ENCODE data around the gene VPS54. TPM values are rescaled to one million over a fixed set of nuclear protein-coding genes. Genes with fewer than 3 reads are reported as not detected.
A peak's percentile ranks its signal among the peaks of the same experiment; 100 is the strongest.

Gene VPS54
- 15.3 and 18.2 TPM in 2 replicates for total RNA-seq

DNA sequence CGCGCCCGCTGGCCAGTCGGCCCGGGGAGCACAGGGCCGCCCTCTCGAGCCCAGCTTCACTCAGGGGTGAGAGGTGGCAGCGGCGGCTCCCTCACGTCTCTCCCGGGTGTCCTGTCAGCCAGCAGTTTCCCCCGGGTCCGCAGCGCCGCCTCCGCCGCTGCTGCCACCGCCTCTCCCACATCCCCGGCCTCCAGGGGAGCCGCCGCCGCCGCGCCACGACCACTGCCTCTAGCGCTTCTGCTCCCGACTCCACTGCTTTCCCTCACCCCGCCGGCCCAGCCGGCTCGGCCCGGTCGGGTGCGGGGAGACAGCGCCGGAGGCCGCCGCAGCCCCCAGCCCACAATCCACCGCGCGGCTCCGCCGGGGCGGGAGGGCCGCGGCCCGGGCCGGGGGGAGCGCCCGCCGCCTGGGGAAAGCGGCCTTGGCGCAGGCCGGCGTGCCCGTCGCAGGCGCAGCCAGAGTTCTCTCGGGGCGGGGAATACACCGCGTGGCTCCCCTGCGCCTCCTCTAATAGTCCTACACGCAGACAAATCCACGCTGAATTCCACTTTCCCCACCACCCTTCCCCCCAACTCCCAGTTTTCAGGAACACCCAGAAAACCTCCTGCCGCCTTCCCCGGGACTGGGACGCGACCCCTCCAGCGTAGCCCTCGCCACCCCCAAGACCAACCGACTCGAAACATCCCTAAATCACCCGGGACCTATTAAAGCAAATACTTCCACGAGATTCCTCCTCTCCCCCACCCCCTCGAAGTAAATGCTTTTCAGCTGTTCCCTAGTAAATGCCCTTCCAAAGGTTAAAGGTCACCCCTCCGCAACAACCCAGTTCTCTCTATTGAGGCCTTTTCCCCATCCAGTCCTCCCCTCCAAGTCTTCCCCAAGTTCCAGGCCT is at the start of gene VPS54:
VPS54 (minus strand) TSS at position 346 of the 892 bp plus-strand sequence. CDS start 35,429 bp downstream, outside the sequence.
- DNase-seq (ENCODE audit: low read depth) = no peak
- no peak for TF ChIP-seq CTCF (conservative IDR thresholded peaks at IDR 0.05; ENCODE audit: low read depth, low read length)
- peak within 1 kb of the TSS; percentile 66 for H3K4me3 ChIP-seq (ENCODE audit: low read depth, low read length)

DNA sequence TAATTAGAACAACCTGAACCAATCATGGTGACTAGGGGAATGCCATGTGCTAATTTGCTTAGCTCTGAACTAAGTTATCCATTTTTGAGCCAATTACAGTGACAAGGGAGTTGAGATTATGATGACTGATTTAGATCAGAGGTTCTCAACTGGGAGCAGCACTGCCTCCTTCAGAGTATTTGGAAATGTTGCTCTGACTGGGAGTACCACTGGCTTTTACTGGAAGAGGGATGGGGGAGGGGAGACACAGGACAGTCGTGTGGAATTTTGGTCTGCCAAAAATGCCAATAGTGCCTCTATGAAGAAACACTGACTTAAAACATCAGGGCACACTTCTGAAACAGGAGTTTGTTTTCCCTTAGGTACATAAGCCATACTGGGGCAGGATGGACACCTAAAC is 48.1 kb upstream of the VPS54 start:
- DNase-seq (ENCODE audit: low read depth) = no peak
- TF ChIP-seq CTCF (conservative IDR thresholded peaks at IDR 0.05; ENCODE audit: low read depth, low read length) = no peak
- H3K4me3 ChIP-seq (ENCODE audit: low read depth, low read length) = no peak overlapping the region

DNA sequence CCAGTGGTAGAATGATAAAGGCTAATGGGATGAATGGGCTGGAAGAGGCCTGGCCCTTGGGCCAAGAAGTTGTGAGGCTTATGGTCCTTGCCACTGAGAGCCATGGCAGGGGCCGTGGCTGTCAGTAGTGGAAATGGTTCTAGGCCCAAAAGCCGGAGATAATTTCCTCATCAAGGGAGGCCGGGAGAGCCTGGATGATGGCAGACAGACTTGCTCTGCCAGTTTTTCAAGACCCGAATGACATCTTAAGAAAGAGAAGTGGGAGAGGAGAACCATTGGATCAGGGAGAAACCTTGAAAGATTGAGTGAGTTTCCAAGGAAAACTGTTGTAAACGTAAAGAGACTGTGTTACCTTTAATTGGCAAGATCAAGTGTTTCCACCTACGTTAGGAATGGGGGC is 46.3 kb upstream of the VPS54 start:
- H3K4me3 ChIP-seq (ENCODE audit: low read depth, low read length) = no peak overlapping the region
- no peak for DNase-seq (ENCODE audit: low read depth)
- no peak for TF ChIP-seq CTCF (conservative IDR thresholded peaks at IDR 0.05; ENCODE audit: low read depth, low read length)

- no peak for DNase-seq (ENCODE audit: low read depth)
- no peak overlapping the region for H3K4me3 ChIP-seq (ENCODE audit: low read depth, low read length)
- TF ChIP-seq CTCF (conservative IDR thresholded peaks at IDR 0.05; ENCODE audit: low read depth, low read length) = no peak
These were observed 44.7 kb upstream of the VPS54 start for GRCh38 chr2:64063924-64064331.

DNA sequence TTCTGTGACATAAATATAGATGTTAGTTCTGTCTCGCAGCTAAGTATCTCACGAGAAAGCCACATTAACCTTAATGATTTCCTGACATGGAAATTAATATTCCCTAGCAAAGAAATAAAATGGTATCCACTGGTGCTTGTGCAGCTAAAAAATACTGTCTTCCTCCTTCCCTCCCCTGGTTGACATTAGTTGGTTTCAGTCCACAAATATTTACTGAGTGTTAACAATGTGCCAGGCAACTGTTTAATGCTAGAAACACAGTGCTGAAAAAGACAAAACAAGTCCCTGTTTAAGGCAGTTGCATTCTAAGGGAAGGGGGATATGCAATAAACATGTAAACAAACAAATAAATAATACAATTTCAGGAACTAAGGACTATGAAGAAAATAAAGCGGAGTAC is 44.2 kb upstream of the VPS54 start:
- no peak for DNase-seq (ENCODE audit: low read depth)
- no peak overlapping the region for H3K4me3 ChIP-seq (ENCODE audit: low read depth, low read length)
- no peak for TF ChIP-seq CTCF (conservative IDR thresholded peaks at IDR 0.05; ENCODE audit: low read depth, low read length)

GRCh38 chr2:64062840-64063239 is 43.6 kb upstream of the VPS54 start:
- no peak overlapping the region for H3K4me3 ChIP-seq (ENCODE audit: low read depth, low read length)
- TF ChIP-seq CTCF (conservative IDR thresholded peaks at IDR 0.05; ENCODE audit: low read depth, low read length) = no peak
- no peak for DNase-seq (ENCODE audit: low read depth)

GRCh38 chr2:64059270-64059669 is 40.0 kb upstream of the VPS54 start:
- TF ChIP-seq CTCF (conservative IDR thresholded peaks at IDR 0.05; ENCODE audit: low read depth, low read length) = no peak
- no peak for DNase-seq (ENCODE audit: low read depth)
- no peak overlapping the region for H3K4me3 ChIP-seq (ENCODE audit: low read depth, low read length)
